IMR-90 (cell line): ENCODE results near the gene TOP3B. TPM values are rescaled to one million over a fixed set of nuclear protein-coding genes. Genes with fewer than 3 reads are reported as not detected.

Experiments
- ATAC-seq: fragments of 200-7000 bp; cut with Tn5 transposase; 2 replicates; pipeline ENCODE4 v1.9.1; 2020; ENCODE audit warnings: low read depth, mild to moderate bottlenecking, moderate library complexity
- BruUV-seq: library from RNA; stranded (reverse); fragments of 400-500 nt; replicated peaks from 2 replicates; lab custom pipeline; 2021; lab: Mats Ljungman, UMichigan
- CTCF ChIA-PET: fragments of 300-600 bp; formaldehyde crosslinking; extraction: SDS; loops from one replicate; lab custom pipeline; 2021; ENCODE audit warnings: antibody characterized with exemption; lab: Yijun Ruan, JAX
- POLR2A ChIA-PET: fragments of 300-600 bp; sonication (Branson Sonifier 250); formaldehyde crosslinking; loops from one replicate; lab custom pipeline; 2022; ENCODE audit warnings: antibody characterized with exemption; ENCODE audit not compliant: unreplicated experiment; lab: Charles Lee
- DNase-seq: peaks from one replicate; pipeline ENCODE4 v3.0.0; 2013
- H2AFZ ChIP-seq: replicated peaks from 2 replicates; pipeline ENCODE3; 2013; ENCODE audit warnings: low read length, mild to moderate bottlenecking; ENCODE audit not compliant: poor library complexity
- H2AK5ac ChIP-seq: 2 replicates; pipeline ENCODE4 v1.6.1; 2013; ENCODE audit warnings: low read depth, low read length, inconsistent platforms
- H2AK9ac ChIP-seq: replicated peaks from 2 replicates; pipeline ENCODE3; 2013; ENCODE audit warnings: mild to moderate bottlenecking, low read depth, low read length, moderate library complexity; ENCODE audit not compliant: poor library complexity
- H2BK120ac ChIP-seq: 2 replicates; pipeline ENCODE4 v1.6.1; 2013; ENCODE audit warnings: low read depth, low read length, inconsistent platforms
- H2BK15ac ChIP-seq: 3 replicates; pipeline ENCODE4 v1.6.1; 2013; ENCODE audit warnings: low read depth, low read length, inconsistent platforms
- H2BK20ac ChIP-seq: 2 replicates; pipeline ENCODE4 v1.6.1; 2013; ENCODE audit warnings: low read depth, mild to moderate bottlenecking, inconsistent platforms, low read length, moderate library complexity
- H2BK5ac ChIP-seq: 2 replicates; pipeline ENCODE4 v1.6.1; 2013; ENCODE audit warnings: mild to moderate bottlenecking, low read depth, low read length, inconsistent platforms; ENCODE audit not compliant: poor library complexity, severe bottlenecking
- H3K14ac ChIP-seq: replicated peaks from 2 replicates; pipeline ENCODE4 v1.6.1; 2013; ENCODE audit warnings: low read depth, low read length, inconsistent platforms
- H3K18ac ChIP-seq: 2 replicates; pipeline ENCODE4 v1.6.1; 2013; ENCODE audit warnings: low read depth, low read length, control low read depth
- H3K23ac ChIP-seq: 2 replicates; pipeline ENCODE4 v1.6.1; 2013; ENCODE audit warnings: low read depth, low read length, inconsistent platforms
- H3K27ac ChIP-seq: 2 replicates; pipeline ENCODE4 v1.5.1; 2013; ENCODE audit warnings: mild to moderate bottlenecking, control low read depth, low read length; ENCODE audit not compliant: insufficient read depth
- H3K27me3 ChIP-seq: 2 replicates; pipeline ENCODE4 v1.6.1; 2013; ENCODE audit warnings: low read length; ENCODE audit not compliant: control insufficient read depth, insufficient read depth
- H3K36me3 ChIP-seq: 2 replicates; pipeline ENCODE4 v1.6.1; 2013; ENCODE audit warnings: low read length, mixed read lengths; ENCODE audit not compliant: control insufficient read depth, insufficient read depth
- H3K4ac ChIP-seq: 2 replicates; pipeline ENCODE4 v1.6.1; 2013; ENCODE audit warnings: low read depth, low read length, inconsistent platforms
- H3K4me1 ChIP-seq: 2 replicates; pipeline ENCODE4 v1.6.1; 2013; ENCODE audit warnings: low read length, mixed read lengths; ENCODE audit not compliant: control insufficient read depth, insufficient read depth
- H3K4me2 ChIP-seq: 2 replicates; pipeline ENCODE4 v1.6.1; 2013; ENCODE audit warnings: low read depth, mild to moderate bottlenecking, control low read depth, low read length, moderate library complexity
- H3K4me3 ChIP-seq: 2 replicates; pipeline ENCODE4 v1.5.1; 2013; ENCODE audit warnings: low read depth, mild to moderate bottlenecking, control low read depth, low read length, moderate library complexity; ENCODE audit not compliant: insufficient read depth
- H3K56ac ChIP-seq: 2 replicates; pipeline ENCODE4 v1.6.1; 2013; ENCODE audit warnings: low read length, inconsistent platforms; ENCODE audit not compliant: insufficient read depth; ENCODE audit errors: extremely low read depth
- H3K79me1 ChIP-seq, 2 experiments: 2 replicates each; pipeline ENCODE4 v1.6.1; 2013; ENCODE audit warnings: low read length in 2 of 2, inconsistent platforms in 1 of 2, low read depth in 1 of 2
- H3K9ac ChIP-seq: 2 replicates; pipeline ENCODE4 v1.6.1; 2013; ENCODE audit warnings: low read depth, low read length, control low read depth
- H3K9me1 ChIP-seq: 2 replicates; pipeline ENCODE4 v1.6.1; 2013; ENCODE audit warnings: low read length, inconsistent platforms; ENCODE audit not compliant: insufficient read depth
- H3K9me3 ChIP-seq: 2 replicates; pipeline ENCODE4 v1.6.1; 2013; ENCODE audit warnings: low read length; ENCODE audit not compliant: control insufficient read depth, insufficient read depth
- H4K20me1 ChIP-seq: 2 replicates; pipeline ENCODE4 v1.6.1; 2013; ENCODE audit warnings: low read length, inconsistent platforms; ENCODE audit not compliant: insufficient read depth
- H4K5ac ChIP-seq: 2 replicates; pipeline ENCODE4 v1.6.1; 2013; ENCODE audit warnings: mild to moderate bottlenecking, low read depth, low read length, control low read depth
- H4K8ac ChIP-seq, 2 experiments: 2 replicates each; pipeline ENCODE4 v1.6.1; 2013; ENCODE audit warnings: low read depth in 2 of 2, low read length in 2 of 2, control low read depth in 1 of 2, inconsistent platforms in 1 of 2
- H4K91ac ChIP-seq: 2 replicates; pipeline ENCODE4 v1.6.1; 2013; ENCODE audit warnings: low read depth, low read length, inconsistent platforms; ENCODE audit not compliant: insufficient read depth
- CEBPB ChIP-seq: IDR thresholded peaks from 2 replicates; pipeline ENCODE4 v1.6.1; 2012; ENCODE audit warnings: low read depth, low read length, improper control_type of control experiment
- CHD1 ChIP-seq: IDR thresholded peaks from 2 replicates; pipeline ENCODE4 v1.6.1; 2012; ENCODE audit warnings: low read depth, low read length, improper control_type of control experiment
- CTCF ChIP-seq: conservative IDR thresholded peaks from 2 replicates; pipeline ENCODE4 v1.5.1; 2012; ENCODE audit warnings: mild to moderate bottlenecking, low read depth, low read length, improper control_type of control experiment
- FOS ChIP-seq: fragments of 150-350 bp; IDR thresholded peaks from 2 replicates; pipeline ENCODE4 v1.6.1; 2016; ENCODE audit warnings: low read depth, low read length
- MAFK ChIP-seq: IDR thresholded peaks from 2 replicates; pipeline ENCODE4 v1.6.1; 2012; ENCODE audit warnings: low read depth, low read length, improper control_type of control experiment
- MAZ ChIP-seq: IDR thresholded peaks from 2 replicates; pipeline ENCODE4 v1.6.1; 2012; ENCODE audit warnings: low read depth, mild to moderate bottlenecking, low read length, improper control_type of control experiment, moderate library complexity, borderline replicate concordance
- MXI1 ChIP-seq: IDR thresholded peaks from 2 replicates; pipeline ENCODE4 v1.6.1; 2012; ENCODE audit warnings: low read depth, mild to moderate bottlenecking, low read length, moderate library complexity, borderline replicate concordance
- POLR2A ChIP-seq: IDR thresholded peaks from 2 replicates; pipeline ENCODE4 v1.6.1; 2012; ENCODE audit warnings: mild to moderate bottlenecking, low read depth, low read length
- RAD21 ChIP-seq: IDR thresholded peaks from 2 replicates; pipeline ENCODE4 v1.6.1; 2012; ENCODE audit warnings: low read length, improper control_type of control experiment
- SMC3 ChIP-seq: fragments of 150-350 bp; IDR thresholded peaks from 2 replicates; pipeline ENCODE4 v1.6.1; 2016; ENCODE audit warnings: low read depth, mild to moderate bottlenecking, antibody characterized with exemption, low read length, moderate library complexity
- WGBS, 2 experiments: methylation state at CpG; one replicate each; pipeline versions ENCODE4 v1.1.5 to v1.1.7; 2013; ENCODE audit warnings: missing lambda C conversion rate in 2 of 2; ENCODE audit not compliant: insufficient read length in 1 of 2; ENCODE audit errors: extremely low coverage in 2 of 2; 5-methylcytosine and 5-hydroxymethylcytosine counted together
- dilution Hi-C: fragments of 300-500 bp; cut with HindIII; formaldehyde crosslinking; loops from one replicate; pipeline ENCODE4 v1.14.3; 2018; ENCODE audit warnings: low sequenced_read_pairs; ENCODE audit not compliant: unreplicated experiment
- in situ Hi-C: fragments of 300-500 bp; cut with MboI; formaldehyde crosslinking; loops from 3 replicates; pipeline ENCODE4 v1.14.3; 2019; ENCODE audit warnings: low sequenced_read_pairs, inconsistent platforms, mixed read lengths
- intact Hi-C: fragments of 100-400 bp; cut with micrococcal nuclease; formaldehyde crosslinking; loops from 2 replicates; pipeline ENCODE4 v1.10.0; 2022
- polyA plus RNA-seq, 3 experiments: library from polyadenylated mRNA; depleted of rRNA; stranded (reverse); fragments of >200 nt; gene quantifications; 2 replicates each; pipeline ENCODE4 v1.2.3, GENCODE V29; 2012; ENCODE audit warnings: low replicate concordance in 1 of 3
- total RNA-seq: library from RNA; depleted of rRNA; stranded (reverse); fragments of >200 nt; gene quantifications from 2 replicates; pipeline ENCODE4 v1.2.3, GENCODE V29; 2012
- TF ChIP-seq, protein P1 (sequence below): fragments of 150-350 bp; IDR thresholded peaks from 2 replicates; pipeline ENCODE4 v1.6.1; 2016; ENCODE audit warnings: low read depth, mild to moderate bottlenecking, low read length, moderate library complexity, borderline replicate concordance

TOP3B gene
- total and polyA plus RNA-seq, 2 of the 4 experiments (the other 2 are of a cell fraction) = 23.0 to 23.5 TPM

DNA sequence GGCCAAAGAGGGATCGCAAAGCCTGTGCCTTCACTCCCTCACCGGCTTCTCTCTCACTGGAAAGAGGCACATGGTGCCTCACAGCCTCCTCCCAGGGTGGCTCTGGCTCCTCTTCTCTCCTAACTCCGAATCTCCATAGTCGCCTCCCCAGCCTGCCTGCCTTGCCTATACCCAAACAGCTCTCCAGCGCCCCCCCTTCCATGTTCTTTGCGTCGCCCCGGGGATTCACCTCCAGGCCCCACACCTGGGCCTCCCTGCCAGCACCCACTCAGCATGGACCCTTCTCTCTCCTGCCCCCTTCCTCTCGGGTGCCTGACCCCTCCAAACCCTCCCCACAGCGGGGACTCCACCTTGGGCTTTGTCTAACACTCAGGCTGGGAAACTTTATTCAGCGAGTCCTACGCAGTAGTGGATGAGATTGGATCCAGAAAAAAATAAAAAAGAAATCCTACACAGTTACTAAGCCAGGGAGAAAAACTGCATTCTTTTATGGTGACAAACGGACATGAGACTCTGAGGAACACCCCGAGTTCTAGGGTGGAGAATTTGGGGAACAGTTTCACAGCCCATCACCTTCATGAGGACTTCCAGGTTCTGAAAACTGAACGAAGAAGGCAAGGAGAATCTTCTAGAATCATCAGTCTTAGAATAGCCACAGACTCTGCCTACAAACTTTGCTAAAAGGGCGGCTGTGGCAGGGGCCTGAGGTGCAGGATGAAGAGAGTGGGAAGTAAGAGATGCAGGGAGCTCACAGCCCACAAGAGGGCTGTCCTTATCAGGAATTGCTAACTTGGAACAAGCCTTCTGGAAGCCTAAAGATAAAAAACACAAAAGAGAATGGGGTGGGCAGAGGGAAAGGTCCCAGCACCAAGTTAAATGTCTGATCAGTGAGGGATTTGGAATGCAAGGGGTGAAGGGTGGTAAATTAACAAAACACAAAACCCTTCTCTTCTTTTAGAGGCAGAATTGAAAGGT lies 35.3 kb downstream of the TOP3B start (continued):
- TF ChIP-seq RAD21 = peak; percentile 54

DNA sequence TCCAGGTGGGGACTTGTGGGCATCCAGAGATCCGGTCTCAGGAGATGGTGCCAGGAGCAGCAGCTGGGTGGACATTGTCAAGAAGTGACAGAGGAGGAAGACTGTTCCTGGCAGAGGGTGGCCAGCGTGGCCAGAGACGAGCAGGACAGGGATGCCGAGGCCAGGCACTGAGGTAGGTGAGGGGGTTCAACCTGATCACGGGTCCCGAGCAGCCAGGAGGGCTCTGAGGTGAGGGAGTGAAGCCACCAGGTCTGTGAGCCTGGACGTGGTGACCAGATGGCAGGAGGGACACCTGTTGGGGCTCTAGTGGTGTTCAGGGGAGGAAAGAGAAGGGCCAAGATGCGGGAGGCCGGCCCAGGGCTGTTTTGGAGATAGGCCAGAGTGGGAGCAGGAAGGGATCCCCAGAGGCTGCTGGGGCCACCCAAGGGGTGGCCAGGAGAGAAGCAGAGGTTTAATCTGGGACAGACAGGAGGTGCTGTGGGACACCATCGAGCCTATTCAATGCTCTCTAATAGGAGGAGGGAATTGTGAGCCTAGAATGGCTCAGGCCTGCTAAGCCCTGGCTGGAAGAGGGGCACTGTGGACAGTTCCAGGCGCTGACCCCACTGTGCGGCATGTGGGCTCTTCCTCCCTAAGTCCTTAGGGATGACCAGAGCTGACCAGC lies 36.2 kb downstream of the TOP3B start:
- H3K14ac ChIP-seq = peak overlapping the region; percentile 49; the same call in 1 of the 2 replicates
- H3K36me3 ChIP-seq = peaks cover 20% of the 10 kb centered on the region
- H3K4me2 ChIP-seq = no peak overlapping the region
- no peak overlapping the region for H3K4me3 ChIP-seq
- dilution Hi-C loops (no loop called here), intact Hi-C loops (no loop called here), in situ Hi-C loops (no loop called here)
- no TSS peak for BruUV-seq
- H3K56ac ChIP-seq = no peak overlapping the region
- no peaks in the 10 kb centered on the region for H3K9me3 ChIP-seq
- peak overlapping the region; percentile 88 for H4K91ac ChIP-seq
- no peaks in the 10 kb centered on the region for H3K27me3 ChIP-seq
- H3K4me1 ChIP-seq = peaks cover 25% of the 10 kb centered on the region
- H3K9me1 ChIP-seq = peaks cover 34% of the 10 kb centered on the region
- H3K79me1 ChIP-seq = peaks cover 33 to 90% of the 10 kb centered on the region in 2 experiments
- H2BK5ac ChIP-seq = peak overlapping the region; percentile 78
- peak overlapping the region; percentile 9 to 61; a peak in 2 of 4 replicates for H4K8ac ChIP-seq
- no peak overlapping the region; the same call in 1 of the 2 replicates for H3K18ac ChIP-seq
- H2AFZ ChIP-seq = no peak overlapping the region
- peak overlapping the region; percentile 82 for H3K27ac ChIP-seq
- no peak overlapping the region for H2BK20ac ChIP-seq
- peak overlapping the region; percentile 81 for H2BK120ac ChIP-seq
- H2BK15ac ChIP-seq = no peak overlapping the region
- 79% methylated on average over 4 of the region's 12 CpGs; no CpG with 5 or more reads in 1 of the 2 experiments for WGBS, 2 experiments
- H3K23ac ChIP-seq = peak overlapping the region; percentile 64; the same call in 1 of the 2 replicates
- ChIA-PET CTCF (interaction anchor here (1.6 kb wide), 1 partner anchor 233 kb away, joined by 3 read pairs; no protein-coding TSS in a partner anchor), POLR2A (no interaction called here)
- H2AK9ac ChIP-seq = peak overlapping the region; percentile 80
- DNase-seq (no peak), ATAC-seq (no peak)
- H2AK5ac ChIP-seq = peak overlapping the region; percentile 77; the same call in 1 of the 2 replicates
- peak overlapping the region; percentile 60; the same call in 1 of the 2 replicates for H4K5ac ChIP-seq
- peak overlapping the region; percentile 85 for H3K4ac ChIP-seq
- H3K9ac ChIP-seq = no peak overlapping the region
- H4K20me1 ChIP-seq = peaks cover 6% of the 10 kb centered on the region; the same call in 1 of the 2 replicates
- TF ChIP-seq MAFK = no peak
- no peak for TF ChIP-seq MAZ
- TF ChIP-seq, protein P1, sequence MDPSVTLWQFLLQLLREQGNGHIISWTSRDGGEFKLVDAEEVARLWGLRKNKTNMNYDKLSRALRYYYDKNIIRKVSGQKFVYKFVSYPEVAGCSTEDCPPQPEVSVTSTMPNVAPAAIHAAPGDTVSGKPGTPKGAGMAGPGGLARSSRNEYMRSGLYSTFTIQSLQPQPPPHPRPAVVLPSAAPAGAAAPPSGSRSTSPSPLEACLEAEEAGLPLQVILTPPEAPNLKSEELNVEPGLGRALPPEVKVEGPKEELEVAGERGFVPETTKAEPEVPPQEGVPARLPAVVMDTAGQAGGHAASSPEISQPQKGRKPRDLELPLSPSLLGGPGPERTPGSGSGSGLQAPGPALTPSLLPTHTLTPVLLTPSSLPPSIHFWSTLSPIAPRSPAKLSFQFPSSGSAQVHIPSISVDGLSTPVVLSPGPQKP = no peak
- TF ChIP-seq MXI1 = no peak
- TF ChIP-seq CTCF = no peak
- TF ChIP-seq SMC3 = no peak
- TF ChIP-seq CHD1 = no peak
- no peak for TF ChIP-seq POLR2A
- TF ChIP-seq FOS = no peak
- TF ChIP-seq CEBPB = no peak
